Activated T-cell treated with anti-CD3 and anti-CD28 coated beads for 1 hour (primary cell): Measurements from ENCODE around the gene KLHL26.
A peak's percentile ranks its signal among the peaks of the same experiment; 100 is the strongest.

Experiments
- DNase-seq: peaks from one replicate; pipeline ENCODE4 v3.0.0-alpha.2; 2020; ENCODE audit warnings: low read depth

KLHL26 gene

GRCh38 chr19:18616023-18616422 is 20.8 kb upstream of the KLHL26 start:
- no peak for DNase-seq

GRCh38 chr19:18617562-18617961 is 19.3 kb upstream of the KLHL26 start:
- DNase-seq = no peak

GRCh38 chr19:18618236-18618635 is 18.6 kb upstream of the KLHL26 start:
- no peak for DNase-seq

GRCh38 chr19:18620311-18620710 is 16.5 kb upstream of the KLHL26 start:
- no peak for DNase-seq

- DNase-seq = no peak
Measured at GRCh38 chr19:18620902-18621301, 15.9 kb upstream of the KLHL26 start.

GRCh38 chr19:18626906-18627305 is 9.9 kb upstream of the KLHL26 start:
- no peak for DNase-seq

GRCh38 chr19:18629166-18630088 is 7.4 kb upstream of the KLHL26 start:
- no peak for DNase-seq

GRCh38 chr19:18633321-18633720 is 3.5 kb upstream of the KLHL26 start:
- DNase-seq = no peak

GRCh38 chr19:18634612-18635297 is 2.1 kb upstream of the KLHL26 start:
- DNase-seq = no peak

- no peak for DNase-seq
Measured at GRCh38 chr19:18635831-18636182, 1.0 kb upstream of the KLHL26 start.

- DNase-seq = peak; percentile 100
Measured at GRCh38 chr19:18636183-18636968, 452 bp upstream of the KLHL26 start.

GRCh38 chr19:18637673-18638630 is 1.1 kb downstream of the KLHL26 start:
- DNase-seq = no peak

GRCh38 chr19:18639706-18640243 is 2.9 kb downstream of the KLHL26 start:
- DNase-seq = no peak

GRCh38 chr19:18644196-18645034 is 7.6 kb downstream of the KLHL26 start:
- DNase-seq = no peak

GRCh38 chr19:18645035-18645511 is 8.2 kb downstream of the KLHL26 start:
- no peak for DNase-seq

GRCh38 chr19:18646535-18647370 is 9.9 kb downstream of the KLHL26 start:
- no peak for DNase-seq

GRCh38 chr19:18647371-18647767 is 10.5 kb downstream of the KLHL26 start:
- no peak for DNase-seq

- no peak for DNase-seq
Measured at GRCh38 chr19:18647807-18648206, 11.0 kb downstream of the KLHL26 start.

- no peak for DNase-seq
Measured at GRCh38 chr19:18648973-18649315, 12.1 kb downstream of the KLHL26 start.
